ENCODE measurements around the gene E2F8.

DNA sequence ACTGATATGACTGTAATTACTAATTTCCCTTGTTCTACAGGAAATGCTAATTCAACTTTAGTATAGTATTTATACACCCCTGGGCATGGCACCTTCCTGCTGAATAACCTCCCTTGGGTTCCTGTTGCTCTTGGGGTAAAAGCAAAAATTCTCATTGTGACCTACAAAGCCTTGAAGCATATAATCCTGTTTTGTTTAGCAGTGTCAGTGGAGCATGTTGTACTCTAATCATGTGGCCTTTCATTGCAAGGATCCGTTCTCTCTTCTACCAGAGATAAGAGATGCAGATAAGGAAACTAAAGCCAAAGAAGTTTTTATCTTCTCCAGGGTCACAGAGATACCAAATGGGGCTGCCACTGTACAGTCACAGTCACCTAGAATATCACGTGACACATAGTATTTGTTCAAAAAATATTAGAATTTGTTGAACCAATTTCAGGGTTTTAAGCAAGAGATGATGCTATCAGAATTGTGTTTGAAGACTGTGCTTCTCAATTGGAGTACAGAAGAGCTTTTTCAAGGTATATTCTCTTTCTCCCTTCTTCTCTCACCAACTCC, 64.0 kb downstream of the E2F8 start:
- TF ChIP-seq CTCF (IDR thresholded peaks at IDR 0.05; ENCODE audit: low read depth, low read length, poor library complexity, severe bottlenecking) (no peak), EZH2phosphoT487 (IDR thresholded peaks at IDR 0.05; ENCODE audit: borderline replicate concordance, low read length) (no peak)
